Loucy (cell line): ENCODE data around the gene SLC25A21.
A peak's percentile ranks its signal among the peaks of the same experiment; 100 is the strongest.

Experiments used
- H2AFZ ChIP-seq: fragments of 200-600 bp; sonication (generic); 2 replicates; pipeline ENCODE4 v1.6.0; 2016; ENCODE audit warnings: antibody characterized with exemption, mild to moderate bottlenecking, low read length, moderate library complexity
- H3F3A ChIP-seq: fragments of 200-600 bp; 2 replicates; pipeline ENCODE4 v1.6.0; 2016; ENCODE audit warnings: antibody characterized with exemption, low read depth, mild to moderate bottlenecking
- H3K27me3 ChIP-seq: fragments of 200-600 bp; sonication (generic); 2 replicates; pipeline ENCODE4 v1.6.1; 2014; ENCODE audit warnings: low read length, mild to moderate bottlenecking; ENCODE audit not compliant: insufficient read depth, poor library complexity, severe bottlenecking
- H3K36me3 ChIP-seq: fragments of 200-600 bp; sonication (generic); 2 replicates; pipeline ENCODE4 v1.6.1; 2016; ENCODE audit warnings: low read length; ENCODE audit not compliant: insufficient read depth
- H3K4me1 ChIP-seq: fragments of 200-600 bp; sonication (generic); 2 replicates; pipeline ENCODE4 v1.5.1; 2014; ENCODE audit warnings: low read length, mild to moderate bottlenecking; ENCODE audit not compliant: insufficient read depth, poor library complexity, severe bottlenecking
- H3K4me2 ChIP-seq: fragments of 200-600 bp; sonication (generic); 2 replicates; pipeline ENCODE4 v1.6.0; 2014; ENCODE audit warnings: antibody characterized with exemption, low read length, low read depth, mild to moderate bottlenecking; ENCODE audit not compliant: poor library complexity, severe bottlenecking
- H3K4me3 ChIP-seq: fragments of 200-600 bp; sonication (generic); 2 replicates; pipeline ENCODE4 v1.5.1; 2014; ENCODE audit warnings: low read length, mild to moderate bottlenecking, mixed read lengths; ENCODE audit not compliant: poor library complexity, severe bottlenecking
- H3K79me2 ChIP-seq: fragments of 200-600 bp; sonication (generic); 2 replicates; pipeline ENCODE4 v1.6.1; 2014; ENCODE audit warnings: low read length; ENCODE audit not compliant: insufficient read depth
- H3K9ac ChIP-seq: fragments of 200-600 bp; sonication (generic); 2 replicates; pipeline ENCODE4 v1.6.0; 2014; ENCODE audit warnings: mild to moderate bottlenecking, low read depth, low read length, moderate library complexity; ENCODE audit not compliant: poor library complexity, severe bottlenecking
- H3K9me2 ChIP-seq: fragments of 200-600 bp; sonication (generic); replicated peaks from 2 replicates; pipeline ENCODE4 v1.6.1; 2016; ENCODE audit warnings: low read depth, low read length, mixed read lengths
- H3K9me3 ChIP-seq: fragments of 200-600 bp; sonication (generic); 2 replicates; pipeline ENCODE4 v1.6.1; 2014; ENCODE audit warnings: mild to moderate bottlenecking, antibody characterized with exemption, low read length, low read depth; ENCODE audit not compliant: insufficient read depth
- H4K20me1 ChIP-seq: fragments of 200-600 bp; sonication (generic); 2 replicates; pipeline ENCODE4 v1.6.0; 2014; ENCODE audit warnings: antibody characterized with exemption, low read length, mild to moderate bottlenecking; ENCODE audit not compliant: insufficient read depth, poor library complexity, severe bottlenecking
- CTCF ChIP-seq: fragments of 200-600 bp; sonication (generic); conservative IDR thresholded peaks from 2 replicates; pipeline ENCODE4 v1.5.1; 2014; ENCODE audit warnings: mild to moderate bottlenecking, antibody characterized with exemption, low read length
- EZH2phosphoT487 ChIP-seq: fragments of 200-600 bp; IDR thresholded peaks from 2 replicates; pipeline ENCODE4 v1.6.1; 2018; ENCODE audit warnings: antibody characterized with exemption, mild to moderate bottlenecking, moderate library complexity, borderline replicate concordance

The SLC25A21 gene

GRCh38 chr14:37032863-37033262, 139.5 kb downstream of the SLC25A21 start:
- Histone ChIP-seq H3K9me2 (no peaks in the 10 kb centered on the region), H3K9me3 (no peaks in the 10 kb centered on the region), H3K27me3 (no peaks in the 10 kb centered on the region), H3K4me3 (no peak overlapping the region), H3F3A (no peaks in the 10 kb centered on the region), H3K79me2 (no peaks in the 10 kb centered on the region), H2AFZ (no peak overlapping the region), H3K9ac (no peak overlapping the region), H4K20me1 (no peaks in the 10 kb centered on the region), H3K4me1 (no peaks in the 10 kb centered on the region), H3K4me2 (no peak overlapping the region), H3K36me3 (no peaks in the 10 kb centered on the region)
- TF ChIP-seq CTCF (no peak), EZH2phosphoT487 (no peak)

- Histone ChIP-seq H2AFZ (no peak overlapping the region), H3K36me3 (no peaks in the 10 kb centered on the region), H3K9ac (no peak overlapping the region), H3K4me2 (no peak overlapping the region), H4K20me1 (no peaks in the 10 kb centered on the region), H3K79me2 (no peaks in the 10 kb centered on the region), H3K9me3 (no peaks in the 10 kb centered on the region), H3K27me3 (no peaks in the 10 kb centered on the region), H3K9me2 (no peaks in the 10 kb centered on the region), H3K4me1 (no peaks in the 10 kb centered on the region), H3K4me3 (no peak overlapping the region), H3F3A (no peaks in the 10 kb centered on the region)
- no peak for TF ChIP-seq CTCF
- no peak for TF ChIP-seq EZH2phosphoT487
These were observed 145.1 kb downstream of the SLC25A21 start for GRCh38 chr14:37027188-37027824.

- Histone ChIP-seq H3F3A (no peaks in the 10 kb centered on the region), H2AFZ (no peak overlapping the region), H3K27me3 (no peaks in the 10 kb centered on the region), H3K4me1 (no peaks in the 10 kb centered on the region), H4K20me1 (no peaks in the 10 kb centered on the region), H3K9me3 (no peaks in the 10 kb centered on the region), H3K36me3 (no peaks in the 10 kb centered on the region), H3K4me3 (no peak overlapping the region), H3K9ac (no peak overlapping the region), H3K9me2 (no peaks in the 10 kb centered on the region), H3K4me2 (no peak overlapping the region), H3K79me2 (no peaks in the 10 kb centered on the region)
- TF ChIP-seq CTCF (0 out of 2 replicates have a peak, but pooled peaks have one; percentile 14), EZH2phosphoT487 (no peak)
These were observed 148.4 kb downstream of the SLC25A21 start for GRCh38 chr14:37023875-37024565.
